HG03520 (cell line): ENCODE results near the gene CMTM1.
"Not testable (repeated sequence)": the region's sequence is repeated elsewhere in the genome, so short reads cannot be mapped to it uniquely, and the experiment has no call there.

Experiments used
- ATAC-seq: cut with Tn5 transposase; IDR thresholded peaks from one replicate; pipeline ENCODE4 v1.9.1; 2021; ENCODE audit warnings: mild to moderate bottlenecking, moderate library complexity; ENCODE audit not compliant: unreplicated experiment

Gene CMTM1

DNA sequence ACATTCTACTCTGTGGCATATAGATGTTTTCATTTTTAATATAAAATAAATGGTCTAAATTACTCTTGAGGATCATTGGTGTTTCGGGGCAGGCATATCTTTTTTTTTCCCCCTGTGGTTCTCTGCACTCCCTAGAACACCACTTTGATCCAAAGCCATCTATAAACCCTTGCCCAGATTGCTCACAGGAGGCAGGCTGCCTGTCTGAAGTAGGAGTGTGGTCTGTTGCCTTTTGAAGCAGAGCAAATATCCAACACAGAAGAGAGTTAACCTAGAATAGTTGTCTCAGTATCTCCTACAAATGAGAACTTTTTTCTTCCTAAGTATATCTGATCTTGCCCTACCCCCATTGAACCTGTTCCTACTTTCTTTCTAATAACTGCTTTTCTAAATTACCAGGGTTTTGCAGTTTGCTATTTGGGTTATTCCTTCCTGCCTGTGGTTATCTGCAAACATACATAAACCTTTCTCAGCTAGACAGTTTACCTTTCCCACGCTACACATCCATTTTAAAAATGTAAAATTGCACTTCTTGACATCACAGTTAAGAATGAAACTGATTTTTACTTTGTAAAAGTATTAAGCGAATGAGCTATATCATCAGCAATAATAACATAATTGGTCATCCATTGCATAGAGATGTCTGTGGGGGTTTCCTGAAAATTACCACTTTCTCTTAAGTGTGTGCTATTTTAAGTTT, 4.7 kb upstream of the CMTM1 start:
- ATAC-seq = no peak

DNA sequence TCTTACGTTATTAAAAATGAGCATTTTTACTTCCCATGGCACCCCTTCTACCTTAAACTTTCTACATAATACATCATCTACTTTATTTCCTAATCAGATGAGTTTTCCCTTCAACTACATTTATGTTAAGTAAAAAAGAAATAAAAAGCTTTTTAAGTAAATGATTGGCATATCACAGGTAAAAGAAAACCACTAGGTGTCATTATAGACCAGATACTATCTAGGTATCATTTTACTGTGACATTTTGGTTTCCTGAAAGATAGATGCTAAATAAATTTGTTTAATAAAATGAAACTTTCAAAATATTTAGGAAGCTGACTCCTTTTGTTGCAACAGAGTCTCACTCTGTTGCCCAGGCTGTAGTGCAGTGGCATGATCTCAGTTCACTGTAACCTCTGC, 3.8 kb upstream of the CMTM1 start:
- no peak for ATAC-seq

DNA sequence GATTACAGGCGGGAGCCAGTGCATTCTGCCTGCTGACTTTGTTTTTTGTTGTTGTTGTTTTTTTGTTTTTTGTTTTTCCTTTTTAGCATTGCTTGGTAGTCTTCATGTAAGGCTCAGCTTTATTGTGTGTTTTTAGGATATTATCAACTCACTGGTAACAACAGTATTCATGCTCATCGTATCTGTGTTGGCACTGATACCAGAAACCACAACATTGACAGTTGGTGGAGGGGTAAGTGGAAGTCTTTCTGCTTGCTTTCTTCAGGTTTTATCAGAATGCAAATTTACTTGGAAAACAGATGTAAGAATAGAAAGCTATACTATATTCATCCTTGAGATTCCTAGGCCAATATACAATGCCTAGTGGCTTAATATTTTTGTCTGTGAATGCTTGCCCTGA, 3.3 kb upstream of the CMTM1 start:
- ATAC-seq = no peak

DNA sequence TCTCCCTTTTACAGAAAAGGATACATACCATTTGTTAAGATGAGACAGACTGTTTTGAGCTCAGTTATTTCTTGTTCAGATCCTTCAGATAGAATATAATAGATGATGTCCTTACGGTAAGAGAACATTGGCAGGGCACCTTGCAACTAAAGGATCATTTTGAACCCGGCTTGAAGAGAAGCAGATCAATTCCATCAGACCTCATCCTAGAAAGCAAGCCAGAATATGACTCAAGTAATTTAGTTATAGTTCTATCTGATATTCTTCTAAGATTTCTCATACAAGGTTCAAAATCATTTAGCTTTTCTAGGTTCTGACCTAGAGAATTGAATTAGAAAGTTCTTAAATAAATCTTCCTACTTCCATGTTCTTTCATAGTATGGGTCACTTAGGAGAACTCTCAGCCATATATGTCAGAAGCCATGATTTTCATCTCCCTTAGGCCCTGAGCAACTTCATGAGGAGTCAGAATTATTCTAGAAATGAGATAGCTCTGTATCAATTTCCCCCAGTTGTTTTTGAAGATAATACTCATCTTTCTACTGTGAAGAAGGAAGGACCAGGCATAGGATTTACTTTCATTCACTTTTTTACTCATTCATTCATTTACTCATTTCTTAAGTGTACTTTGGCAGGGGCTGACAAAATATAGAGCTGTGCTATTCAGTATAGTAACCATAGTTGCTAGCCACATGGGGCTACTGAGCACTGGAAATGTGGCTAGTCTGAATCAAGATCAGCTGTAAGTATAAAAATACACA, 2.5 kb upstream of the CMTM1 start:
- ATAC-seq = no peak

DNA sequence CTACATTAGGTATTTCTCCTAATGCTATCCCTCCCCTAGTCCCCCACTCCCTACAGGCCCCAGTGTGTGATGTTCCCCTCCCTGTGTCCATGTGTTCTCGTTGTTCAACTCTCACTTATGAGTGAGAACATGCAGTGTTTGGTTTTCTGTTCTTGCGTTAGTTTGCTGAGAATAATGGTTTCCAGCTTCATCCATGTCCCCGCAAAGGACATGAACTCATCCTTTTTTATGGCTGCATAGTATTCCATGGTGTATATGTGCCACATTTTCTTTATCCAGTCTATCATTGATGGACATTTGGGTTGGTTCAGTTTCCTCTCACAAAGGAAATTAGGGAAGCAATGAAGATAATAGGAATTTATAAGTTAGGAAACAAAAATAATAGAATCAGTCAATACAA, 1.0 kb downstream of the CMTM1 start:
- ATAC-seq = not testable (repeated sequence)

DNA sequence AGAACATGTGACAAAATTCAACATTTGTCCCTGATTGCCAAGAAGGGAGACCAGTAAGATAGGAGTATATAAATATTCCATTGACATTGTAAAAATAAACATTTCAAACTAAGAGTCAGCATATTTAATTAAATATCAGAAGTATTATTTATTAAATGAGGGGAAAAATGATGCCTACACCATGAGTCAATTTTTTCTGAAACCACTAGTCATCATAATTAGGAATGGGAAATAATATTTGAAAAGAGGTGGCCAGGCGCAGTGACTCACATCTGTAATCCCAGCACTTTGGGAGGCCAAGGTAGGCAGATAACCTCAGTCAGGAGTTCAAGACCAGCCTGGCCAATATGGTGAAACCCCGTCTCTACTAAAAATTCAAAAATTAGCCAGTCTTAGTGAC, 2.1 kb downstream of the CMTM1 start:
- ATAC-seq = no peak

DNA sequence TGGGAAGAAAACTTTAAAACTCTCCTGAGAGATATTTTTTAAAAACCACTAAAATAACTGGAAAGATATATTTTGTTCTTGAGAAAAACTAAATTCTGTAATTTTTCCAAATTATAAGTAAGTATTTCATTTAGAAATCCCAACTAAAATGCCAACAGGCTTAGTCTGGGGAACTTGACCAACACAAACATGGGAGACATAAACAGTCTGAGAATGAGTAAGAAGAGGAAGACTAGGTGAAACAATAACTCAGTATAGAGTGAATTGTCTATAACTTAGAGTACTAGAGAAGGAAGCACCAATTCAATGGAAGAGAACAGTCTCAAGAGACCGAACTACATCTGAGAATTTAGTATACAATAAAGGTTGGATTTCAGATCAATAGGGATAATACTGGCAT, 2.9 kb downstream of the CMTM1 start:
- ATAC-seq = no peak

DNA sequence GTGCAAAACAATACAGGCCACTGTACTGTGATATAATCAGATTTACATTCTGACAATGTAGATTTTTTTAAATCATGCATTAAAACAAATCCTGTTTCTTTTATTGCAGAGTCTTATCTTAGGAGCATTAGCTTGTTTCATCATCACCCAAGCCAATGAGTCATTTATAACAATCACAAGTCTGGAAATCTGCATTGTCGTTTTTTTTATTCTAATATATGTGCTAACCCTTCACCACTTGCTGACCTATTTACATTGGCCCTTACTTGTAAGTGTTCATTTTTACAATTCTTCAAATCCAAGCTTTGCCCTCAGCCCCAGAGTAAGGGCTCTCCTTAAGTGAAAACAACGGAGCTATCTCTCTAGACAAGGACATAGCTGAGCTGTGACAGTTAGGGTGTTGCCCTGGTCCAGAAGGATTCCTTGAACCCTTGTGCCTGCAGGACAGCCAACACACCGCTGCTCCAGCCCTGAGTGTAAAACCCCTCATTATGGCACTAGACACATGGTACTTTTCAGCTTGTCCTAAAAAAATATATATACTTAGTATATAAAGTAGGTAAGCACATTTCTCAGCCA, 3.7 kb downstream of the CMTM1 start:
- no peak for ATAC-seq

DNA sequence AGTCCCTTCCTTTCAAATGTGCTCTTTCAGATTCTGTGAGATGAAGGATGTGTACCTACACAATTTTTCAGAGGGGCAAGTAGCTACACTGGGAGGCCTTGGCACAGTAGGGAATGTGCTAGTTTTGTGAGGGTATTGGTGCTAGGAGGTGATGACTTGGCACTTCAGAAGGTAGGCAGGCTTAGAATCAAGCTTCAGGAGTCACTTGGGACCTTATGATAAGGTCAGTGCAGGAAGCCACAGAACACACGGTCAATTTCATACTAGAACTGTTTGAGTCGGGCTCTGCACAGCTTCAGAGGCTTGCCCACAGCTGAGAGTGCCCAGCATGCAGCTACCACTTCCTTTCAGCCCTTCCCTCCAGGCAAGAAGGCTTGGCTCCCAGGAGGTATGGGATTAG, 6.1 kb downstream of the CMTM1 start:
- ATAC-seq = no peak

DNA sequence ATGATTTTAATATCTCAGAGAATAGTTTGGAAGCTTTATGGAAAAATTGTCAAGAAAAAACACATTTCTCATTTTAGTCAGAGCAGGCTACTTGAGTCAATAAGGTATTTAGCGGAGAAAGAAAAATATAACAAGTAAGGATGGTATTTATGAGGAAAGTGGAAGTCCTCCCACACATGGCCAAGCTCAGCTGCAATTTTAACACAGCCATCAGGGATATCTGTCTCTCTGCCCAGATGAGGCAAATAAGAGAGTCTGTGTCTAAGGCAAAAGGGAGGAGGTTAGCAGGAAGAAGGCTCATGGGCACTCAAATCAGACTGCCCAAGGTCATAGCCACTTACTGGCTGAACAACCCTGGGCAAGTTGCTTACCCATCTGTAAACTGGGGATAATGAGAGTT, 7.8 kb downstream of the CMTM1 start:
- no peak for ATAC-seq

DNA sequence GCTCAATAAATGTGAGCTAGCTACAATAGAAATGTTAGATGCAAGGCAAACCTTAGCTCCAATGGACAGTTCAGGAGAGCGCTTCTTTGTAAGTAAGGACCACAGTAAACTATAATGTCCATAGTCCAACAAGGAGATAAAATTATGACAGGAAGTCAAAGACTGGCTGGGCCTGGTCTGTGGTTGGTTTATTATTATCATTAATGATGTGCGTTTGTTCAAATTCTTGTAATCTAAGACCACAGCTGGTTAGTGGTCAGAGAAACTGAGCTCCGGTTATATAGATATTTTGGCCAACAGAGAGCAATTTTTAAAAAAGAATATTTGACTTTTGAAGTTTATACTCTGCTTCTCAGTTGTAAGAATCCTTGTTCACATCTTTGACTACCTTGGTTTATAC, 8.3 kb downstream of the CMTM1 start:
- no peak for ATAC-seq

DNA sequence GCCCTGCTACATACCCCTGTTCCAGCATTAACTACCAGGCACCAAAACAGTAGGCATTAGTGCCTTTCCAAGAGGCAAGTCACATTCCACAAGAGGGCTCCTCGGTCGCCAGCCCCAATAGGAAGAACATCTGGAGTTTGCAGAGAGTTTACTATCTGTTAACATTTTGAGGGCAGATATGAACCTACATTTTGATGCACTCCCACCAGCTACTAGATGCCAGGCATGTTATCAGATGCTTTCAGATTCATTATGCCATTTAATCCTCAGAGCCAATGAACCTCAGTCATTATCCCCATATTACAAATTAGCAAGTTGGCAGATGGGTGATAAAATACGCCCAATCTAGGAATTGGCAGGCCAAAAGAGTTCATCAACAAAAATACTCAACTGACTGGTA, 8.8 kb downstream of the CMTM1 start:
- no peak for ATAC-seq

DNA sequence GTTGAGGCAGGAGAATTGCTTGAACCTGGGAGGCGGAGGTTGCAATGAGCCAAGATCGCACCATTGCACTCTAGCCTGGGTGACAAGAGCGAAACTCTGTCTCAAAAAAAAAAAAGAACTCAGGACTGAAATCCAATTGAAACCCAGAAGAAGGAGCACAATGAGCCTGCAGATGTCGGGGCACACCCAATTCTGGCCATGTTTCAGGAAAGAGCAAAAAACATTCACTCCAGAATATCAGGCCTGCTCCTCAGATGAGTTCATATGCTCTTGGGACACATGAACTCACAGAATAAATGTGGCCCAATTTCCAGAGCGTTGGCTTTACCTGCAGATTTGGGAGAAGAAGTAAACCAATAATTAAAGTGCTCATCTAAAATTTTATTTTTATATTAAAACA, 10.1 kb downstream of the CMTM1 start:
- ATAC-seq = no peak

DNA sequence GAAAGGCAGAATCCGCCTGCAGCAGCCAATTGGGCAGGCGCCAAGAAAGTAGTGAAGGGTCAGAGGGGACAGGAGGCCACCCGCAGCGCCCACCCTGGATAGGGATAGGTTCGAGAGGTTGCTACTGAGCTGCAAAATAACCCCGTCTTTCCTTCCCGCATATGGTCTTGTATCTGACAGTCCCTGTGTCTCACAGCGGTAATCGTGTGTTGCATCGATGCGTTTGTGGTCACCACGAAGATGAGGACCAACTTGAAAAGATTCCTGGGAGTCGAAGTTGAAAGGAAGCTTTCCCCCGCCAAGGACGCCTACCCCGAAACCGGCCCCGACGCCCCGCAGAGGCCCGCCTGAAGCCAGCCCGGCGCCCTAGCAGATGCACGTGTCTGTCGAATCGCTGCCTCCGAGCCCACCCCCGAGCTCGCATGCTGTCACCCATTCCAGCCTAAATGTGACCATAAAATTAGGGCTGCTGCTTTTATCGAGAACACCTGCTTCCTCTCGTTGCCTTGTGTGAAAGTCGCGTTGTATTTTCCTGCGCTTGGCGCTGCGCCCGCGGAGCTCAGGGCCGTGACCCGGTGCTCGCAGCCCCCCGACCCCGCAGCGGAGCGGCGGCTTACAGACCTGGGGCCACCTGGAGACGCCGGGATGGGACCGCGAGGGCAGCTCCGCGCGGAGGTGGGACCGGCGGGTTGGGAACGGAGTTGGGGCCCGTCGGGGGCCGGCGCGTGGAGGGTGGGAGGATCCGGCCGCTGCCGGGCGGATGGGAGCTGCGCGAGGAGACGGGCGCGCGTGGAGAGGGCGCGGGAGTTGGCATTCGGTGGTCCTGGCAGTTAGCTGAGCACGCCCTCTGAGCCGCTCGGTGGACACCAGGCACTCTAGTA, 12.7 kb downstream of the CMTM1 start, which contains the start of gene CMTM2:
CMTM2 (plus strand) TSS at position 813 of the 881 bp plus-strand sequence. CDS start 145 bp downstream, outside the sequence.
- ATAC-seq = no peak

DNA sequence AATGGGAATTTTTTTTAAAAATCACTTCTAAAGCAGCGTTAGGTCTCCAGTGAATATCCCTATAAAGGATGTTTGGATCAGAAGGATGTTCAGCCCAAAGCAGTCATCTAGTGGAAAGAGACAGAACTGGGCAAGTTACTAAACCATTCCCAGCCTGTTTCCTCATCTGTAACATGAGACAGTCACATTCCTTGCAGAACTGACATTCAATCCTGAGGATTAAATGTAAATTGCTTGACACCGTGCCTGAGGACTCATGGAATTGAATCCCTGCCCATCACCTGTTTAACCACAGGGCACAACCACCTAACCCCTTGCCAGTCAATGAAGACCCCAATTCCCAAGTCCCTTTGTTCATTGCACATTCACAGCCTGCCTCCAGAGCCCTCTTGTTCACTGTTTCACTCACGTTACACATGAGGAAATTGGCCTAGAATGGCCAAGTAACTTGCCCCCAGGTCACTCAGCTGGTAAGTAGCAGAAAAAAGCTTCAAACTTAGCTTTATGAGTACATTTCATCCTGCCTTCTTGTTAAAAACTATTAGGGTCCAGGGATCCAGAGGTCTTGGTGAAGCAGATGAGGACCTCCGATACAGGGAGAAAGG, 14.5 kb downstream of the CMTM1 start:
- no peak for ATAC-seq

DNA sequence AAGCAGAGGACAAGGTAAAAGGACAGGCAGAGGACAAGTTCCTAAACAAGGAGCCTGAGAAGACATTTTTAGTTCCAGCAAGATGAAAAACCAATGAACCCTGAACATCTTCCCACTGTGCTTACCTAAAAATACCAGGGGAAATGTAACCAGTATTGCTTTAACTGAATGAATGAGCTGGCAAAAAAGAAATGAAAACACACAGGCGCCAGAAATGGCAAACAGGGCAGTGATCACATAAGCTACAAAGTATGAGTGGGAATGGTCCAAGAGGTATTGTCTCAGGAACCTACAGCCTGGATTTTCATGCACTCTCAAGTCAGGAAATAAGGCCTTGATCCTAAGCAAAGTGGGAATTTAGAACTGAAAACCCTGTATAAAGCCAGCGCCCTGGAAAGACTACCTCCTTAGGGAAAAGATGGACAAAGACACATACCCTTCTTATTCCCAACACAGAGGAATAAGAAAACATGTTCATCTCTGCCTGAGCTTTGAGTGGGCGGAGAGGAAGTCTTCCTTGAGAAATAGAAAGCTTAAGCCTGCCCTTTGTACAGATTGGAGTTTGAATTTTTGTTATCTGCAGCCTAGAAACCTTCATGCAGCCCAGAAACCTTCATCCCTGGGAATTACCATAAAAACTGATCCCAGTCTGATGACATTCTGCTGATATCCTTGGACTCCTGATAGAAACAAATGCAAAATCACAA, 15.2 kb downstream of the CMTM1 start:
- no peak for ATAC-seq

DNA sequence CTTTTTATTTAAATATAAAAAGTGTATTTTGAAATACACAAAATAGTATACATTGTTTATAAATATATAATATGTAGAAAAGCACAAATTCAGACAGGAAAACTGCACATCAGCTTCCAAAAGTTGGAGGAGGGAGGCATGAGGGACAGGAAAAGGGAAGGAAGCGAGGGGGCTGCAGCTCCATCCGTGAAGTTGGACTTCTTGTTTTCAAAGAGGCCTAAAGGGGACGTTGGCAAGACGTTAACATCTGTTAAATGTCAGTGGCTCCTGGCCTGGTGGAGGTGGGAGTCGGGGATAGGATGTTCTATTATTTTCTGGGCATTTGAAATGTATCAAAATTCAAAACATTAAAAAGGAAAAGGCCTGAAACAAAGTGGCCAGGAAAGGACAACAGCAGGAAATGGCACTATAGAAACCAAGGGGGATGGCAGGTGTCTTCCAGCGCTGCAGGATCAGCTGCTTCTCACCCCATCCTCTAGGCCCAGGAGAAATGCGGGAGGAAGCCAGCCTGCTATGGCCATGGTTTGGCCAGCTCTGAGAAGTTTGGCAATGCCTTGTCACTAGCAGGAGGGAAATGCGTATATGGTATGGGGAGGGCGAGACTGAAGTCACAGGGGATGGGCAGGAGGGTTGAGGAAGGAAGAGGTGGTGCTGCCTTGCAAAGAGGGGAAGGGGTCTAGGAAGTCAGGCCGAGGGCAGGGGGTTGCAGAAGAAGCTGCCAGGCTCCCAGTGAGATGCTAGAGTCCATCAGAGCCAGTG, 19.4 kb downstream of the CMTM1 start:
- ATAC-seq = no peak

DNA sequence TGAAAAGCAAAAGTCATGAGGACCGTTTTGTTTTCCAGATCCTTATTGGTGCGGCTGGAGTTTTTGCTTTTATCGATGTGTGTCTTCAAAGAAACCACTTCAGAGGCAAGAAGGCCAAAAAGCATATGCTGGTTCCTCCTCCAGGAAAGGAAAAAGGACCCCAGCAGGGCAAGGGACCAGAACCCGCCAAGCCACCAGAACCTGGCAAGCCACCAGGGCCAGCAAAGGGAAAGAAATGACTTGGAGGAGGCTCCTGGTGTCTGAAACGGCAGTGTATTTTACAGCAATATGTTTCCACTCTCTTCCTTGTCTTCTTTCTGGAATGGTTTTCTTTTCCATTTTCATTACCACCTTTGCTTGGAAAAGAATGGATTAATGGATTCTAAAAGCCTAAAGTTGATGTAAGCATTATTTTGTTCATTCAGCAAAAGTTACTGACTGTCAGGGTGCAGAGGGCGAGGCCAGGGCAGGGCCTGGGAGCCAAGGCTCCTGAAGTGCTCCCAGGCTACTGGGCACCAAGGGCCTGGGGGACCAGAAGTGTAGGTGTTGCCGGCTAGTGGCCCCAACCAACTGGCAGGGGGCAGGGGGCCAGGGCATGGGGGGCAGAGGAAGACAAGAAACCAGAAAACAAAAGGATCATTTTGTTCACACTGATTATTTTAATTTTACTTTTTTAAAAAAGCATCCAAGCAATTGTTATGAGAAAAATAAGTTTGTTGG, 21.8 kb downstream of the CMTM1 start:
- ATAC-seq = no peak
